Measurements from ENCODE around the gene SLC22A23.

Gene SLC22A23

DNA sequence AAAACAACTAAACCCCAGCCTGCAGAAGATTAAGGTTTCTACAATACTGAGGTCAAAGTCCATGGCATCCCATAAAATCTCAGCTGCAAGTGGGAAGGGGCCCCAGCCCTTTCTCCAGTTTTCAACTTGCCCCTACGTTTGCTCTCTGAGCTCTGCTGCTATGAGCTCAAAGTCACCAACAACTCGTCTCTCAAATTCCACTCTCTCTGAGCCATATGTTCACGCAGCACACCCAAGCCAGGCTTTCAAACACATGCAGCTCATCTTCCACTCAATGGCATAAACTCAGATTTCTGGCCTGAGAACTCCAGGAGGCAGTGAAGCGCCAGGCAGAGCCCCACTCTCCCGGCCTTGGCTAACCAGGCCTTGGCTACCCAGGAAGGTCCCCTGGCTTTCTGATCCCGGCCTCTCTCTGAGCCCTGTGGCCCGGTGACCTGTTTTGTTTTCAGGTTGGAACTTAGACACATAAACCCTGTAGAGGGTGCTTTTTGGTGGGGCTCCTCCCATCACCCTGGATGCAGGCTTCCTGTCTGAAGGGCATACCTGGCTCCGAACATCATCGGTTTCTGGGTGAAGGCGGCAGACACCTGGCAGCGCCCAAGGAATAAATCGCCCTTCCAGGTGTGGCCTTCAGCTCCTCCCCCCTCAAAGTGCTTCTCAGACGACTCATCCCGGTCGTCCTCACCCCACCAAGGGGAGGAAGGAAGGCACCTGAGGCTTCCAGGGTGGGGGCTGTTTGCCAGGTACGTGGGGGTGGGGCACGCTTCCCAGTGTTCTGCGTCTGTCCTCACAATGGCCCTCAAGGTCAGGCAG is 12.4 kb downstream of the SLC22A23 start:
- no peak for DNase-seq (ENCODE audit: low spot score)

DNA sequence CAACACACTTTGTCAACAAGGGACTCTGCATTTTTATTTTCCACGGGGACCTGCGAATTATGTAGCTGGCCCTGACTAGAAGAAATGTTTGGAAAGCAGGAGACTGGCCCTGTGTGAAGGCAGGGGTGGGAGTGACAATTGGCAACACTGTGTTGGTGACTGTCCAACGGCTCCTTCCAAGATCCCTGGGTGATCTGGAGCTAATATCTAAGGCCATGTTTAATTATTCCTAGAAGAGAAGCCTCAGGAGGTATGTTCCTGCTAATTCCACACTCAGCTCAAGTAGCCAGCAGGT is 13.7 kb downstream of the SLC22A23 start:
- DNase-seq (ENCODE audit: low spot score), result no peak

DNA sequence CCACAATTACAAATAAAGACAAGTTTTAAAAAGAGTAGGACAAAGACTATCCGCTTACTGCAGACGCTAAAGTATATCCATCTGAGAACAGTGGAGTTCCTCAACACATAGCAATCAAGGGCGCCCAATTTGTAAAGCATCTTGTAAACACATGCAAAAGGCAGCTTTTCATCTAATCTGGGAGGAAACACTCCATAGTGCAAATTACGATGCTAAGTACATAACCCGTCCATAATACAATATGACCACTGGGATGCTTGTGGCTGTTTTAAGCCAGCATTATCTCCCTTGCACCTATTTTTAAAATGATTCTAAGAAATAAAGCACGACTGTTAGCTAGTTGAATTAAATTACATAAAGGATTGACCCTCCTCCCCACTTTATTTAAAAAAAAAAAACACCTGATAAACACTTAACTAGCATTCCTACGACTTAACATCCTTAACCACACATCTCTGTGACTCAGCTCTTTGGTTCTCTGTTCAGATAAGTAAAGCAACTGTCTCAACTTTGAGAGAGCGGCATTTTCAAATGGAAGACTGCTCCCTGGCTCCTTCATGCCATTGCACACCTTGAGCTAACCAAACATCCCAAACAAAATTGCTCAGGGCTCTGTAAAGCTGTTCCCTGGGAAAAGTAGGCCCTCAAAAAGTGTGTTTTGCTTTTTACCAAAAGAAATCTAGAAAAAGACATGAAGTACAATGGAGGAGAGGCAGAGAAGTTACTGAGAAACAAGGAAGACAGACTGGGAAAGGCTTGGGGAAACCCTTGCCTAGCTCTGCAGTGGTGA is 14.2 kb downstream of the SLC22A23 start:
- DNase-seq (ENCODE audit: low spot score), result no peak

DNA sequence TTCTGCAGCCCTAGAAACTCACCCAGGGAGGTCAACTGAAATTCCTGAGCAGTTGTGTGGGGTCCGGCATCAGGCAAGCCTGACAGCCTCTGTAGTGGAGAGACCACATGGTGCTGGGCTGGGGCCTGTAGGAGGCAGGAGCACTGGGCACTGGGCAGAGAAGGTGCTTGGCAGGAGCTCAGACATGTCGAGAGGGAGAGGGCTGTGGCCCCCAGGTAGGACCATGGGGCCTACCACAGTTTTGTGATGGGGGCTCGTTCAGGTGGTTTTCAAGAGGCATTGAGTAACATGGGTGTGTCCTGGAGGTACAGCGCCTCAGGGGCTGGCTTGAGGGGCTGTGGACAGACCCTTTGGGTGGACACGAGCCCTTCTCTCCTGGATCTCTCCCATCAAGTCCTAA is 15.9 kb downstream of the SLC22A23 start:
- no peak for DNase-seq (ENCODE audit: low spot score)

DNA sequence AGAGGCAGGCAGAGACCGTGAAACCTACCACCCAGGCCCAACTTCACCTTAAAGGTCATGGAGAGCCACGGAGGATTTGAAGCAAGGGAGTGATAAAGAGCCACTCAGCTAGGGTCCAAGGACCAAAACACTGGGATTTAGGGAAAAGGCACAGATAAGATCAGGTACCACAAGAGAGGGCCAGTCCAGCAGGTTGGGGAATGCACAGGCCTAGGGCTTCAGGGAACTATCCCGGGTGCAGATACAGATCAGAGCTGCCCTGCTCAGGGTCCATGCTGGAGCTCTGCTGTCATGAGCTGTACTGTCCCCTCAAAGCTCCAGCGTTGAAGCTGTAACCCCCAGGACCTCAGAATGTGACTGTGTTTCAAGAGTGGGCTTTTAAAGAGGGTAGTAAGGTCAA is 16.9 kb downstream of the SLC22A23 start:
- DNase-seq (ENCODE audit: low spot score), result no peak

DNA sequence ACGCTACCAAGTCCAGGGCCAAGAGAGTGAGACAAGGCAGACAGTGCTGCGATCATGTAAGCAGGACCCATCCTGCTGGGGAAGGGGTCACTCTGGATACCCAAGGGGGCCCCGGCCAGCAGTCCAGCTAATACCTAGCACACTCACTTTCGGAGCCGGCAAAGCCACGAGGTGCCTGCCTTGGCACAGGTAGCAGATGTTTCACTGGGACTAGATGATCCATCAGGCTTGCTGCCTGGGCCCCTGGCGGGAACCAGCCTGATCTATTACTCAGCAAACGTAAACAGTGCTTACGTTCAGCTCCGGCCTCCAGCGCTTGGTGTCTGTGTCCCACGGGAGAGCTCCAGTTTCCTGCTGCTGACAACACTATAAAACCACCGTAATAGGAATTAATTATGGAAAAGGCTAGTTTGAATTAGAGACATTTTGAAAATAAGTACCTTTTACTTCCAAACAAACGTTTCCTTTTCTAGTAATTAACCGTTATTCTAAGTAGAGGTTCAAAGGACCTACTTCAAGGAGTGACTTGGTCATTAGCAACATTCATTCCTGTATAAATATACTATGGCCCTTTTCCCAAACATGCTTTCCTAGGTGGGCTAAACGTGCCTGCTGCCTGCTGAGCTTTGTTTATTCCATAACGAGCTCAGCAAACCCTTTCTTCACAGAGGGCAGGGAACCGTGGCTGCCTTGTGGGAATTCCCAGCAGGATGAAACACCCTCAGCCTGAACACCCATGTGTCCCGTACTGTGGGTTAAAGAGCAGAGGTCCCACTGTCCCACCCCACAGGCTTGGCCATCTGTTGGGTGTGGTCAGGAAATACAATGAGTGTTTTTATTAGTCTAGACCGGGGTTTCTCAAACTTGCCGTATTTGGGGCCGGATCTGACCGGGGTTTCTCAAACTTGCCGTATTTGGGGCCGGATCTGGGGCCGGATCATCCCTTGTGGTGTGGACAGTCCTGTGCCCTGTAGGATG is 18.4 kb downstream of the SLC22A23 start:
- DNase-seq (ENCODE audit: low spot score), result no peak

DNA sequence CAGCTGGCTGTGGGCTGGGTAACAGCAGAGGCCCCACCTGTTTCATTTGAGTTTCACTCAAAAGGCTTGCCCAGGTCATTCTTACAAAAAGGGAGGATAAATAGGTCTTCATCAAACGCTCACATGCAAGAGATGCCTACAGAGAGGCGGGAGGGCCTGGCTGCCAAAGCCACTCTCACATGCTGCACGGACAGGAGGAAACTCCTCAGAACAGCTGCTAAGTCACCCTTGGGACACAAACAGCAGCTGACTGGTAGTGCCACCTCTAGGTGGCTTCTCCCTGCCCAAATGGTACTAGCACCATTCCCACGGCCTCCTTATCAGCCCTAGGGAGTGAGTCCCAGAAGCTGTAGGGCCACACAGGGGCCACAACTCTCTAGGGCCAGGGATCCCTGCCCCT is 23.8 kb downstream of the SLC22A23 start:
- no peak for DNase-seq (ENCODE audit: low spot score)

DNA sequence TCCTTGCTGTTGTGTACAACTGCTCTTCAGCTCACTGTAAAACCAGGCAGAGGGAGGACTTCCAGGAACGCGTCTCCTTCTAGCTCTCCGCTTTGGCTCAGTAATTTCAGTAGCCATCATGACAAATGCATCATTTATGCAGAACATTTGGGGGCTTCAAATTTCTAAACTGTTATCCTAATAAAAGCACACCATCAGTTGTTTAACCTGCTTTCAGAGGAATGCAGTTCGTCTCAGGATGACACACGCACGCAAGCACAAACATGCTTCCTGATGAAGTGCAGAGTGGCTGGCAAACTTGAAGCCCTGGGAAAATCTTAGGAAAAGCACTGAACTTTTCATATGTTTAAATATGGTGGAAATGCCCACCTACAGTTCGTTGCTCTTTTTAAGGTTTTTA is 24.4 kb downstream of the SLC22A23 start:
- no peak for DNase-seq (ENCODE audit: low spot score)

DNA sequence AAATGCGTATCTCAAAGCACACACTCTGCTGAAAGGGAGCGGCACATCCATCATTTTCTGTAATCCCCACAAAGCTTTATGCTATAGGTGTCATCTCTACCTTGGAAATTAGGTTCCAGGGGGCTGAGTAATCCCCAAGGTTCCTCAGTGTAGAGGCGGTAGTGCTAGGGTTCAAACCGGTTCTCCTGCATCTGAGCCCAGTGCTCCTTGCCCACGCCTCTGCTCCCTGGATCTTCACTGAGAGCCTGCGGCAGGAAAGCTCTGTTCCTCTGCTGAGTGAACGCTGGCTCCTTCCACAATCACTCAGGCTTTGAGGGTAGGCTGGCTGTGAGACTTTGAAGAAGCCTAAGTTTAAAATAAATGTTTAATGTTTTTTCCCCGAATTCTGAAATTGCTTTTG is 24.9 kb downstream of the SLC22A23 start:
- no peak for DNase-seq (ENCODE audit: low spot score)

DNA sequence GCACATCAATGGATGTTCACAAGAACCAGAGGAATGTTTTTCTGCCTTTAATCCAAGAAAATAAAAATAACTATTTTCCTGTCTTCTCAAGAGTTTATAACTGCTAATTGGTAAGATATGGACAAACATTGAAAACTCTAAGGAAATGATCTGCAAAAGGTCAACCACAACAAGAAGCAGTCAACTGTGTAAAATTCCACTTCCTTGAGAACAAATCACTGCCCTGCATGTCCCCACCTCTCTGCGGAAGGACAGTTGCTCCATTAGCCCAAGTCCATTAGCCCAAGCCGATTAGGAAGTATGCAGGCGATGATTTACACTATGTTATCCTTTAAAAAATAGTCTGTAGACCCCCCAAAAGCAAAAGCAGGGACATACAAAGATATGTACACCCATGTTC is 27.6 kb downstream of the SLC22A23 start:
- DNase-seq (ENCODE audit: low spot score), result no peak

DNA sequence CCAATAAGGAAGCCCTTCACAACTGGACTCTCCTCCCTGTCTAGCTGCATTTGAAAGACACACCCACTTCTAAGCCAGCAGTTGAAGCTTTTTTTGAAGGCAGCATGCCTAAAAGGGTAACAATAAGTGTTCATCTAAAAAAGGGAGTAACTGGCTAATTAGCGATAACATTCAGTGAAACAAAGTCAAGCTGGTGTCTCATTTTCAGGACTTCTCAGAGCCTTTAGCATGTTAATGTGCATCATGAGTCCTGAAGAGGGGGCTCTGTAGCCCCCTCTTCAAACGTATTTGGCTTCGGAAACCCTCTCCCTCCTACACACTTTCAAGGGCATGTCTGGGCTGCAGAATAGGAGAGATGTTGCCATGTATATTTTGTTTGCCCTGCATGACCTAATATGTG is 28.1 kb downstream of the SLC22A23 start:
- no peak for DNase-seq (ENCODE audit: low spot score)

DNA sequence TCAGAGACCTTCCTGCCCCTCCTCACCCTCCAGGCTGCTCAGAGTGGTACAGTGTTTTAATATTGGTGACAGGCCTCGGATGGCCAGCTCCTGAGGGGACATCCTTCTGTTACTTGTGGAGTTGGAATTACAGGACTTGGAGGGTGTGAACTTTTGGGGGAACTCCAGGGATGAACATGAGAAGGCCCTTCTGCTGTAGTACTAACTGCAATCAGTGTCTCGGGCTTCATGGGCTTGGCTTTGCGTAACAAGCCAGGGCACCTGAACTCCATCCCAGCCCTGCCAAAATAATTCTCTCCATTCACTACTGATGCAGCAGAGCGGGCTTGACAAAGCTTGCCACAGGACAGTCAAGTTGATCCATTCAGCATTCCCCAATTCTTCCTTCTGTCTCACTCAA is 28.6 kb downstream of the SLC22A23 start:
- DNase-seq (ENCODE audit: low spot score), result no peak

DNA sequence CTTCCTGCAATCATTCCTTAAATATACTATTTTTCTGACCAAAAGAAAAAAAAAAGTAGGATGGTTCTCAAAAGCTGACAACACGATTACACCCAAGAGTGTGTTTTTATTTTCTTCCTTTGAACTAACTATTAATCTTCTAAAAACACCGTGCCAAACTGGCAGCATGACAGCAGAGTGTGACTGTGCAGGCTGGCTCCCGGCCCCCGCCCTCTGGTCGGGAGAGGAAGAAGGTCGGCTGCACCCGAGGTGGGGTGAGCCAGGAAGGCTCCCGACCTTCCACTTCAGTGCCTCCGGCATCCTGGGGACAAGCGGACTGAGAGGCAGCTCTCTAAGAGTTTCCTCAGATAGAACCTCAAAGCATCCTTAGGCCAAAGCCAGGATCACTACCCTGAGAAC is 29.2 kb downstream of the SLC22A23 start:
- no peak for DNase-seq (ENCODE audit: low spot score)

DNA sequence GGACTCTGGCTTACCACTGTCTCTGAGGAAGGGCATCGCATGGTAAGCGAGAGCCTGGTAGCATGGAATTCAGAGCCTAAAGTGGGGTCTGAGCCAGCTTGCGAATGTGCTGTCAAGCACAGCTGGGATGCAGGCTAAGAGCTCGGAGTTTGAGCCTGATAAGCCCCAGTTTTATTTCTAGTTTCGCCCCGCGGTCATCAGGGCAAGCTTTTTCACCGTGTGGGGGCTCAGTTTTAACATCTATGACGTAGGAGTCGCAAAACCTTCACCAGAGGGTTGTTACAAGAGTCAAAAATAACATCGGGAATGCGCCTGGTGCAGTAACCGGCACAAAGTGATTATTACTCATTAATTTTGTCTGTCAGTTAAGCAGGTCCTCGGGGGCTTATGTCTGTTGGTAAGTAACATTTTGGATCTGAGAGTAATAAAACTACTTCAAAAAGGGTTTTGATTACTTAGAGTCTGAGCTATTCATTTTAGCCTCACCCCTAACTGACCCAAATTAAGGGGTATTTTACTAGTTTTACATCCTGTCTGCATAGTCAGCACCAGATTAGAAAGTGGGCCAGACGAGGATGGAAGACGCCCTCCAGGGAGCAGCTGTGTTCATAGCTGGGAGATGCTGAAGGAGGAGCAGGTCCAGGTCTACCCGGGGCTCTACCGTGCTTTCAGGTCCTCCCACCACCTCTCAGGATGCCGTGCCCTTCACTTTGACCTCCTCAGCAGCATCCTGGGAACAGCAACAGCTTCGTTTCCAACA is 29.7 kb downstream of the SLC22A23 start:
- DNase-seq (ENCODE audit: low spot score), result no peak

DNA sequence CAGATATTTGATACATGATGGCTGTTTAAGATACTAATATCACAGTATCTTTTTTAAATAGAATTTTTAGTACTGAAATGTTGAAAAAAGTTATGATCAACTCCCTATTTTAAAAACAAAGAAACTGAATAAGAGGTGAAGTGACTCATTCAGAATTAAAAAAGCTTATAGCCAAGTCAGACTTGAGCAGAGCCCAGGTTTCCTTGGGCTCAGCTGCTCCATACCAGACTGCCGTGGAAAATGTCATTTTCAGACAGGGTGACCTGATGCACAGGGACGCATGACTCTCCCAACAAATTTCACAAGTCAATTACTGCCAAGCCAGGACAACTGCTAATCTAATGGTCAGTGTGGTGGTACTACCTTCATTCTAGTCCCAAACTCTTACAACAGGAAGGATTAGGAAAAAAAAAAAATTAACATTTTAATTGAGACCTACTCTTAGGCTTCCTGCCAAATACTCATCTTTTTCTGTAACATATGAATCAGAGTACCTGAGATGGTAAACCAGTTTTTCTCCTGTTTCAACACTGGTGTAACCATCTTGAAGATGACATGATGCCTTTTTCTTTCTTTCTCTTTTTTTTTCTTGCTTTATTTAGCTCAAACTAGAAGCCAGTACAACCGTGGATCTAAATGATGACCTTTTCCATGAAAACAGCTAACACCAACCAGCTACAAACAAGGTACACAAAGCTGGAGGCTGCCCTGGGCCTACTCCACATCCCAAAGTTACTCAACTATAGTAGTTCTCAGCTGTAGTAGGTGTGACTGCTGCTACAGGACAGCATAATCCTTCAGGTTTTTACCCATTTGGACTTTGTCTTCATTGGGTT is 30.5 kb downstream of the SLC22A23 start:
- DNase-seq (ENCODE audit: low spot score), result no peak

DNA sequence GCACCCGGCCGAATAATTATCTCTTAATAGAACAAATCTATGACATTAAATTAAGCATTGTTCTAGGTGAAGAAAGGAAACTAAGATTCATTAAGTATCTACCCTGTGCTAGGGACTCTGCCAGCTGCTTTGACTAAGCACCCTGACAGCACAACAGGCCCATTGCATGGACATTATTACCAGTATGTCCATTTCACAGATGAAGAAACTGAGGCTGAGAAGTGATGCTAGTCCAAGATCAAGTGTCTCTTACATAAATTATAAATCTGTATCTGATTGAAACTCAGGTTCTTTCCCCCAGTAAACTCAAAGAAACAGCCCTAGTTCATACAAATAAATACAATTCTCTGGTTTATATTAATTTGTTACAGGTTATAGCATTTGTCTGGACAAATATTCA is 31.3 kb downstream of the SLC22A23 start:
- DNase-seq (ENCODE audit: low spot score), result no peak

DNA sequence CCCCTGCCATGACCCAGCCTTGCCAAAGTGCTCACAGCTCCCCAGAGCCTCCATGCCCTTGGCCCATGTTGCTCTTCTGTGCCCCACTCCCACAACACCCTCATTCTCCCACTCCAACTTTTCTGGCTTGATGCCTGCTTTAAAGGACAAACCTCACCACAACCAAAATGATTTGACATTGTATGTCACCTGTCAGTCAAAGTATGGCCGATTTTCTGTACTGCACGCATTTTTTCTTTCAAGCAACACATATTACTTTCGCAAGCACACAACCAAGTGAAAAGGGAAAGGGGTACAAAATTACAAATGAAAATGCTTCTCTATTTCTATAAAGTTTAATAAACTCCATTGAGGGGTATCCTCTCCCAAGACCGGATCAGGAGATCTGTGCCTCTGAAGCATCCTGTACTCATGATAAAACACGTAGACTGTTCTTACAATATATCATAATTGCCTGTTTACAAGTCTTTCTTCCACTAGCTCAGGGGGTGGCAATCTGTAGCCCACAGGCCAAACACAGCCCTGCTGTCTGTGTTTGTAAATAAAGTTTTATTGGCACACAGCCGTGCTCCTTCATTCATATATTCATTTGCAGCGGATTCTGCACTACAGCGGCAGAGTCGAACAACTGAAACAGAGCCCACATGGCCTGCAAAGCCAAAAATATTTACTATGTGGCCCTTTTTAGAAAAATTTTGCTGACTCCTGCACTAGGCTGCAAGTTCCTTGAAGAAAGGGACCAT is 32.5 kb downstream of the SLC22A23 start:
- no peak for DNase-seq (ENCODE audit: low spot score)

DNA sequence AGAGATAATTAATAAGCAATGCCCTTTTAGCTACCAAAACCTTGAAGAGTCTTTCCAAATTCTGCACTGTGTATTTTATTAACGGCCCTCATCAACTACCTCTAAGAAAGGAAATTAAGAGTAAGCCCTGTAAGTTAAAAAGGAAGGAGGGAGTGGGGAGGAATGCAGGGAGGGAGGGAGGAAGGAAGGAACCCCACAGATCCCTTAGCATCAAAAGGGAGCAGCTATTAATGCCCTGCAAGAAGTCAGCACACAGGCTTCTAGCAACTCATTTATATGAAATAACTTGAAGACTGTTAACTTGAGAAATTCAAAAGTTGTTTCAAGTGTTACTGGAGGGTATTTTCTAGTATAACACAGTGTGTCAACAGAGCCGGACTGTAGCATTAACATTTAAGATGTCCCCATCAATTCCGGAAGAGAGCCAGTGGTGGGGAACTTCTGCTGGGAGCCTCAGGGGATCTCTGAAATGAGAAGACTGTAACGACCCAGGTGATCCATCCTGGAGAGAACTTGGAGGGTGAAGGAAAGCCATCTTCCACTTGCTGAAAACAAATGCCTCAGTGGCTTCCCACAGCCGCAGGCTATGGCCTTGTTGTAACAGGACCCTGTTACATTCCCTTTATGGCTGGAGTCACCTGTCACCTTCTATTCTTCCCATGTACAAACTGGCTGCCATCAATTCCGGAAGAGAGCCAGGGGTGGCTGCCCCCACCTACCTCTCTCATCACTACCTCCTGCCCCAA is 33.2 kb downstream of the SLC22A23 start:
- DNase-seq (ENCODE audit: low spot score), result no peak

DNA sequence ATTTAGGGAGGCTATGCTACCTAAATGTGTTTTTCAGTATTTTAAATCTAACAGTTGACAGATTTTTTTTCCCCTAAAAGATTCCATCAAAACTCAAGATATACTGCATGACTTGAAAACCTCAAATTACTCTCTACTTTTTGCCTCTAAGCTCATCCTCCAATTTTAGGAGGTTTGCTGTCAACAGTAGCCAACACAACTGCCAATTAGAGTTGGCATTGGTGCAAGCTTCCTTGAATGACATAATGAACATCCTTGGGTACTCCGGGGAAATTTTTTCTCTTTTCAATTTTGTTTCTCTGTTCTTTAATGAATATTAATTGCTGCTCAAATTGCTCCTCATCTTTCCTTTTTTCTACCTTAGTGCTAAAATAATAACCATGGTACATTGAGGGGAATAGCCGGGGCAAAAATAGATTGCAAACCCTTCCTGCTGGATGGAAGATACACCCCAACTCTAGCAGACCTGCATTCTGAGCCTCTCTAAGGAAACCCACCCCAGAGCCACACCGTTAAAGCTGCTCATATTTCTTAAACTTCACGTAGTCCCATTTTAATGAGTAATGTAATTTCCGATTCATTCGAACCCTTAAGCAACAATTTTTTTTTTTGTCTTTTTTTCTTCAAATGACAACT is 34.3 kb downstream of the SLC22A23 start:
- peak; percentile 59 for DNase-seq (ENCODE audit: low spot score)

Data from globus pallidus (tissue), 1 donor.